ENCODE results near the gene EZH1. TPM values are rescaled to one million over a fixed set of nuclear protein-coding genes. Genes with fewer than 3 reads are reported as not detected.
A peak's percentile ranks its signal among the peaks of the same experiment; 100 is the strongest.

EZH1 gene
- total RNA-seq, 6 experiments from 2014 or later, result 18.3 to 21.2 (median 19.2) TPM

DNA sequence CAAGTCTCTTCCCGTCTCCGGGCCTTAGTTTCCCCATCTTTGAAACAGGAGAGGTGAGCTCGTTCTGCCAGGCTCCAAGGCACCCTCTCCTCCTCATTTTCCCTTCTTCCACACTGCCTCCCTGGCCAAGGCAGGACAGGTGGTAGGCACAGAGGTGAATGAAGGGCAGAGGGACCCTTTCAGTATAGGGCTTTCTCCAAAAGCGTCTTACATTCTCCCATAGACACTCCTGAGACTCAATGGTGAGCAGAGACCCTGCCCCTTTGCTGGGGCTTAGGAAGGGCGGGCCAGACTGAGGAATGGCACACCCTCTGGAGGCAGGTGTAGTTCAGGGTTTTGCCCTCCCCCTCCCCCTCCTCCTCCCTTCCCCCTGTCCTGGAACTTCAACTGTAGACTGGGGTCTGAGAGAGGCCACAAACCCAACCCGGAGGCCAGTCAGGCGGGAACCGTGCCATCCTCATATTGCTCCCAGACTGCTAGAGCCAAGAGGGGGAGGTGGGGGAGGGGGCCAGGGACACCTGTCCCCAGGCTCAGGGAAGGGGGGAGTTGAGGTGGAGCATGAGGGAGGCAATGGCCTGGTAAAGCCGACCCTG, 70.0 kb downstream of the EZH1 start:
- H3K27ac Mint-ChIP-seq, result peak overlapping the region; percentile 52; the same call in 1 of the 2 replicates
- no peak for DNase-seq
- H3K4me1 Mint-ChIP-seq (ENCODE audit: low read depth), result peaks cover 37% of the 10 kb centered on the region
- H3K27me3 Mint-ChIP-seq (ENCODE audit: insufficient read depth), result peaks cover 1% of the 10 kb centered on the region; the same call in 1 of the 2 replicates
- H3K9me3 Mint-ChIP-seq, result no peaks in the 10 kb centered on the region
- H3K36me3 Mint-ChIP-seq (ENCODE audit: low read depth), result peaks cover 12% of the 10 kb centered on the region
- TF ChIP-seq, protein P1, sequence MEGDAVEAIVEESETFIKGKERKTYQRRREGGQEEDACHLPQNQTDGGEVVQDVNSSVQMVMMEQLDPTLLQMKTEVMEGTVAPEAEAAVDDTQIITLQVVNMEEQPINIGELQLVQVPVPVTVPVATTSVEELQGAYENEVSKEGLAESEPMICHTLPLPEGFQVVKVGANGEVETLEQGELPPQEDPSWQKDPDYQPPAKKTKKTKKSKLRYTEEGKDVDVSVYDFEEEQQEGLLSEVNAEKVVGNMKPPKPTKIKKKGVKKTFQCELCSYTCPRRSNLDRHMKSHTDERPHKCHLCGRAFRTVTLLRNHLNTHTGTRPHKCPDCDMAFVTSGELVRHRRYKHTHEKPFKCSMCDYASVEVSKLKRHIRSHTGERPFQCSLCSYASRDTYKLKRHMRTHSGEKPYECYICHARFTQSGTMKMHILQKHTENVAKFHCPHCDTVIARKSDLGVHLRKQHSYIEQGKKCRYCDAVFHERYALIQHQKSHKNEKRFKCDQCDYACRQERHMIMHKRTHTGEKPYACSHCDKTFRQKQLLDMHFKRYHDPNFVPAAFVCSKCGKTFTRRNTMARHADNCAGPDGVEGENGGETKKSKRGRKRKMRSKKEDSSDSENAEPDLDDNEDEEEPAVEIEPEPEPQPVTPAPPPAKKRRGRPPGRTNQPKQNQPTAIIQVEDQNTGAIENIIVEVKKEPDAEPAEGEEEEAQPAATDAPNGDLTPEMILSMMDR (IDR thresholded peaks at IDR 0.05), result no peak
- peak overlapping the region; percentile 86 for H3K4me3 Mint-ChIP-seq

DNA sequence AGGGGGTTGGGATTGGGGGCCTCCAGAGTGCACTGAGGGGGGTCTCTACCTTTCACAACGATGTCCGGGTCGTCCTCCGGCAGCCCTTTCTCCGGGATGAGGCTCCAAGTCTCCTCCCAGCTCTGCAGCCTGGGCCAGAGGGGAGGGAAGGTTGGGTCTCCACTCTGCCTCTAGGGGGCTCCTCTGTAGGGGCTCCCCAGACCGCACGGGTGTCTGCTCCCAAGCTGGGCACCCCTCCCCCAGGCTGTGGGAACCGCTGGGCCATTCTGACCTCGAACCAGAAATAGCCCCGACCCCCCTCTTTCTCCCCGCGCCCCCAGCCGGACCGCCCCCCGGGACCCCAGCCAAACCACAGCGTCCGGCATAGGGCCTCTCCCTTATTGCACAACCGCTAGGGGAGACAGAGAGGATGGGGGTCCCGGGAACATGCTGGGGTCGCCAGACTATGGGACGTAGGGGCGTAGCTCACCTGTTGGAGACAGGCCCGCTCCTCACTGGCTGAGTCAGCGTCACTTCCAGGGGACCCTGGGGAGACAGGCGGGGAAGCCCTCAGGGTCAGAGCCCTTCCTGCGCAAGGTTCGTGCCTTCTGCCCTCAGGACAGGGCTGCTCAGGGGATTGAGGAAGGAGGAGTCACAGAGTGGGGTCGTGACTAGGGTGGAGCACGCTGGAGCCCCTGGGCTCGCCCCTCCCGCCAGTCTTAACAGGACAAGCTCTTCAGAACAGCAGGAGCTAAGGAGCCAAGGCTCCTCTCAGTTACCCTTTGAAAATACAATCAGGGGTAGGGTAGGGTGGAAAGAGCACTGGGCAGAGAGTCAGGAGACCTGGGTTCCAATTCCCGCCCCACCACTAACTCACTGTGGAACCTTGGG, 70.7 kb downstream of the EZH1 start:
- peak overlapping the region; percentile 86 for H3K4me3 Mint-ChIP-seq

DNA sequence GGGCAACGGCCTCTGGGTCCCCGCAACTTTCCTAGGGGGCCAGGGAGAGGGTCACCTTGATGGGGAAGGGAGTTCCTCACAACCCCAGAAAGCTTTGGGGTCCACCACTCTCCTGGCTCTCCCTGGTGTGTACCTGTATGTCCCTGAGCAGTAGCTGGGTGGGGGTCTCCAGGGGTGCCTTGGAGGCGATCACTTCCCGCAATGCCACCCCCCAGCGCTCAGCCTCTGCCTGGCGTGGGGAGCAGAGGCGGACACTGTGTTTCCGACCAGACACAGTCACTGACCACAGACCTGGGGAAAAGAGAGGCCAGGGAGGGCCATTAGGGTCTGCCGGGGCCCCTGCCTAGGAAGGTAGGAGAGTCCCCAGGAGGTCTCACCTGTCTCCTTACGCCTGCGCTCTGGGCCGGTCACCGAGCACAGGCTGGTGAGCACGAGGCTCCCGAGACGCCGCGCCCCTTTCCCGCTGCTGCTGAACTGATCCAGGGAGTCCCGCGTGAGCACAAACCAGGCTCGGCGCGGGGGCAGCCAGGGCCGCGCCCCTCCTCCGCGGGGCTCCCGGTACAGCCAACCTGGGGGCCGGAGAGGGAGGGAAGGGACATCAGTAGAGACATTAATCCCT, 71.5 kb downstream of the EZH1 start:
- peaks cover 20% of the 10 kb centered on the region for H3K36me3 Mint-ChIP-seq (ENCODE audit: low read depth)
- peaks cover 36% of the 10 kb centered on the region for H3K4me1 Mint-ChIP-seq (ENCODE audit: low read depth)
- TF ChIP-seq, protein P1 (IDR thresholded peaks at IDR 0.05), result no peak
- H3K9me3 Mint-ChIP-seq, result no peaks in the 10 kb centered on the region
- no peak for DNase-seq
- peaks cover 1% of the 10 kb centered on the region for H3K27me3 Mint-ChIP-seq (ENCODE audit: insufficient read depth)
- no peak overlapping the region for H3K27ac Mint-ChIP-seq
- no peak overlapping the region for H3K4me3 Mint-ChIP-seq

More for the DNA sequence above, 70.7 kb downstream of the EZH1 start:
- no peak for DNase-seq
- TF ChIP-seq, protein P1 (IDR thresholded peaks at IDR 0.05), result peak; percentile 79
- Mint-ChIP-seq H3K9me3 (no peaks in the 10 kb centered on the region), H3K4me1 (ENCODE audit: low read depth) (peaks cover 33% of the 10 kb centered on the region), H3K36me3 (ENCODE audit: low read depth) (peaks cover 15% of the 10 kb centered on the region), H3K27me3 (ENCODE audit: insufficient read depth) (peaks cover 1% of the 10 kb centered on the region), H3K27ac (peak overlapping the region; percentile 52)

DNA sequence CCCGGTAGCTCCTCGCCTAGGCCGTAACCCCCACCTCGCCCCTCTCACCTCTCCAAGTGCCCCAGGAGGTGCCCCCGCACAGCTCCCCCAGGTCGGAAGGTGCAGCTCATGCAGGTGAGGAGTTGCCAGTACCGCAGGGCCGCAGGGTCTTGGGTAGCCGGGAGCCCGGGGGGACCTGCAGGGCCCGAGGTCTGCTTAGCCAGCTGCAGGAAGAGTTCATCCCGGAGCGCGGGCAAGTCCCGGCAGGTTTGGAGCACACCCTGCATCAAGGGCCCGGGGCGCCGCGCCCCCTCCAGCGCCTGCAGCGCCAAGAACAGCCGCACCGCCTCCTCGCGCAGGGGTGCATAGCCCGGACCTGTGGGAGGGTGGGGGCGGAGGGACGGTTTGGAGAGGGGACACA, 72.8 kb downstream of the EZH1 start:
- peaks cover 3% of the 10 kb centered on the region for H3K27me3 Mint-ChIP-seq (ENCODE audit: insufficient read depth)
- peaks cover 38% of the 10 kb centered on the region for H3K4me1 Mint-ChIP-seq (ENCODE audit: low read depth)
- no peak overlapping the region for H3K4me3 Mint-ChIP-seq
- no peak overlapping the region for H3K27ac Mint-ChIP-seq
- H3K9me3 Mint-ChIP-seq, result no peaks in the 10 kb centered on the region
- no peak for DNase-seq
- TF ChIP-seq, protein P1 (IDR thresholded peaks at IDR 0.05), result no peak
- peaks cover 20% of the 10 kb centered on the region for H3K36me3 Mint-ChIP-seq (ENCODE audit: low read depth)

DNA sequence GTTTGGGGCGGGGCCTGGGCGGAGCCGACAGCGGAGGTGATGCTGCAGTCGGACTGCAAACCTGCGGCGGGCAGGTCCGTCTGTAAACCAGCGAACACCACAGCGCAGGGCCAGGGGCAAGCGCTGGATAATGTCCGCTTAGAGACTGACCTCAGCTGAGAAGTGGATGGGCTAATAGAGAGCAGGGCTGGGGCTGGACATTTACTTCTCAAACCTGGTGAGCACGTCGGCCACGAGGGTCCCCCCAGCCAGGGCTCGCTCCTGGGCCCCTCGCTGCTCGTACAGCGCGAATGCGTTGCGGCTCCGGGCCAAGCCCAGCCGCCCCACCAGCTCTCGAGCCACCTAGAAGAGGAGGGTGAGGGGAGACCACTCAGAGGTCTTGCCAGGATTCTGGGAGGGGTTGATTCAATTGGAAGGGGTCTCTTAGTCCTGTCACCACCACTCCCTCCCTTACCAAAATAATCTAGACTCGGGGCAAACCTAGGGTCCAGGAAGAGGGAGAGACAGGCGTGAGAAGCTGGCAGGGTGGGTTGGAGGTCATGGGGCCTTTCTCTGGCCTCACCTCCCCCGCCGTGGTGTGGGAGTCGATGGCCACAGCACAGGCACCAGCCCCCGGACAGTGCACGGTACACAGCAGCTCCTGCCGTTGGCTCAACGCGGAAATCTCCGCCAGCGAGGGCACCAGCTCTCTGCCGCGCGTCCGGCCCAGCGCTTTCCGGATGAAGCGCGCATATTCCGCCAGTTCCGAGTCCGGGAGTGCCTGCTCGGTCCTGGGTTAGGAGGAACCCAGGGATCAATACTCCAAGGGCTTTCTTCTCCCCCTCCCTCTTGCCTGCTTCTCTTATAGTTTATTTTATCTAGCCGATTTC, 73.8 kb downstream of the EZH1 start:
- TF ChIP-seq, protein P1 (IDR thresholded peaks at IDR 0.05), result no peak
- no peaks in the 10 kb centered on the region for H3K9me3 Mint-ChIP-seq
- DNase-seq, result no peak
- H3K36me3 Mint-ChIP-seq (ENCODE audit: low read depth), result peaks cover 21% of the 10 kb centered on the region
- H3K4me1 Mint-ChIP-seq (ENCODE audit: low read depth), result peaks cover 45% of the 10 kb centered on the region
- H3K27me3 Mint-ChIP-seq (ENCODE audit: insufficient read depth), result peaks cover 4% of the 10 kb centered on the region
- no peak overlapping the region for H3K27ac Mint-ChIP-seq
- H3K4me3 Mint-ChIP-seq, result no peak overlapping the region

Data from HFFc6 (cell line).